ENCODE results near the gene IFNL3. TPM values are rescaled to one million over a fixed set of nuclear protein-coding genes. Genes with fewer than 3 reads are reported as not detected.

IFNL3 gene
- total RNA-seq, 1 donor from 2014 or later = not detected

DNA sequence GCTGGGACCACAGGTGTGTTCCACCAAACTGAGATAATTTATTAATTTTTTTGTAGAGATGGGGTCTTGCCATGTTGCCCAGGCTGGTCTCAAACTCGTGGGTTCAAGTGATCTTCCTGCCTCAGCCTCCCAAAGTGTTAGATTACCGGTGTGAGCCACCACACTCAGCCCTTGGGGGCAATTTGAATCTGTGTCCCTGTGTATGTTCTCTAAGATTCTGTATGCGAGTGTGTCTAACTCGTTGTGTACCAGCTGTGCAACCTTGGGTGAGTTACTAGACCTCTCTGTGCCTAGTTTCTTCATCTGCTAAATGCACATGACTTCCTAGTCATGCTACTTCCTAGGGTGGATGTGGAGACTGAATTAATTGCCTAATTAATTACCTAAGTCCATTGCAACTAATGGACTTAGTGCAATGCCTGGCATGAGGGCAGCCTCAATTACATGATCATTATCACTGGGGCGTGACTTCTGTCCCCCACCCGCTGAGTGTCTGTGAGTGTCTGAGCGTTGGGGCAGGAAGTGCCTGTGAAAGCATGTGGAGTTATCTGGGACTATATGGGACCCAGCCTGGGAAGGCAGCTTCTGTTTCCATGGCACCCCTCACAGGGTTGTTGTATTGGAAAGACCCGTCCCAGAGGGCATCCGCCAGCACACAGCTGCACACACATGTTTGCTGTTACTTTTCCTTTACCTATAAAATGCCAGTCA is 49.8 kb downstream of the IFNL3 start:
- DNase-seq (ENCODE audit: low read depth in 2 of 2) = peak in 1 of 2 donors; percentile 84

DNA sequence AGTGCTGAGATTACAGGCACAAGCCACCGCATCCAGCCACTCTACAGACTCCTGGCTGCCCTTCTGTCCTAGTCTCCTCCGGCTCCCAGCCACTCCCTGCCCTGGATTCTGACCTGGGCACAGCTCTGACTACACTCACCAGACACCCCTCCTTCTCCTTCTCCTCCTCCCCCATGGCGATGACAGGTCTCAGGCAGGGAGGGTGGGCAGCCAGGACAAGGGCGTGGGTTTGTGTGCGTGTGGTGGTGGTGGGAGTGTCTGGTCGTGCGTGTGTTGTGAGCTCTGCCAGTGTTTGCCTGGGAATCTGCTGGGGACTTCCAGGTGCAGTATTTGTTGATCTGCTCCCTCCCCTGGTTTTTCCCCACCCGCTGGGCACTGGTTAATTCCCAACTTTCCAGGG is 51.0 kb downstream of the IFNL3 start:
- DNase-seq (ENCODE audit: low read depth in 2 of 2) = peak in 1 of 2 donors; percentile 14

Other genes starting within 250 kb of the IFNL3 start
- gene FBXO27, start 212.5 kb downstream of the IFNL3 start, total RNA-seq = 0.44 and 0.79 TPM in 2 replicates
- not detected in 2 replicates for gene ACP7, start 160.6 kb downstream of the IFNL3 start, total RNA-seq
- gene PAK4, start 119.2 kb downstream of the IFNL3 start, total RNA-seq = 2.6 and 3.1 TPM in 2 replicates
- gene NCCRP1, start 48.0 kb downstream of the IFNL3 start, total RNA-seq = not detected in 2 replicates
- not detected in 2 replicates for gene SYCN, start 40.7 kb downstream of the IFNL3 start, total RNA-seq
- gene IFNL4, start 3.9 kb upstream of the IFNL3 start, total RNA-seq = not detected in 2 replicates
- gene IFNL2, start 23.4 kb upstream of the IFNL3 start, total RNA-seq = not detected in 2 replicates
- gene IFNL1, start 51.4 kb upstream of the IFNL3 start, total RNA-seq = not detected in 2 replicates
- gene LRFN1, start 75.9 kb upstream of the IFNL3 start, total RNA-seq = 0.44 and 0.60 TPM in 2 replicates
- 173 and 220 TPM in 2 replicates for gene GMFG, start 91.0 kb upstream of the IFNL3 start, total RNA-seq
- gene SAMD4B, start 97.4 kb upstream of the IFNL3 start, total RNA-seq = 20.7 and 21.8 TPM in 2 replicates
- gene PAF1, start 146.1 kb upstream of the IFNL3 start, total RNA-seq = 20.5 and 23.6 TPM in 2 replicates
- 11.1 and 13.5 TPM in 2 replicates for gene MED29, start 146.4 kb upstream of the IFNL3 start, total RNA-seq
- gene ZFP36, start 161.8 kb upstream of the IFNL3 start, total RNA-seq = 0.44 and 4.0 TPM in 2 replicates
- gene PLEKHG2, start 167.7 kb upstream of the IFNL3 start, total RNA-seq = 10.1 and 10.5 TPM in 2 replicates
- 200 and 211 TPM in 2 replicates for gene RPS16, start 190.9 kb upstream of the IFNL3 start, total RNA-seq
- 26.6 and 39.3 TPM in 2 replicates for gene SUPT5H, start 200.6 kb upstream of the IFNL3 start, total RNA-seq
- gene TIMM50, start 235.8 kb upstream of the IFNL3 start, total RNA-seq = 40.9 and 41.4 TPM in 2 replicates